GM18909 (cell line): Measurements from ENCODE around the gene KLHDC7B.
"Not testable (repeated sequence)": the region's sequence is repeated elsewhere in the genome, so short reads cannot be mapped to it uniquely, and the experiment has no call there.

ENCODE experiments used
- ATAC-seq: cut with Tn5 transposase; IDR thresholded peaks from one replicate; pipeline ENCODE4 v1.9.1; 2021; ENCODE audit warnings: mild to moderate bottlenecking; ENCODE audit not compliant: unreplicated experiment, poor library complexity

The KLHDC7B gene

DNA sequence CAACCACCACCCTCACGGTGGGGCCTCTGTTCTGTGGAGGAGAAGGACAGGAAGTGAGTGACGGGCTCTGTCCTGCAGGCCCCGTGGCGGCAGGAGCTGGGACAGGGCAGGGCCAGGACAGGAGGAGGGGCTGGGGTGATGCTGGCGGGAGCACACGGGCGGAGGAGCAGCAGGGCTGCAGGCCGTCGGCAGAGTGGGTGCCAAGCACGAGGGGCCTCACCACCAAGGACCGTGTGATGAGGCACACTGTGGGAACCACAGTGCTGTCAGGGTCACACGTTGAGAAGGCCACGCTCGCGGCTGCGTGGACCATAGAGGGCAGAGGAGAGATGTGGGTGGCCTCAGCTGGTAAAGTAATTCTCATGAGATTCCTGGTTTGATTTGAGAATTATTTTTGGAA is 28.8 kb upstream of the KLHDC7B start:
- no peak for ATAC-seq

GRCh38 chr22:50517495-50518260 is 28.0 kb upstream of the KLHDC7B start:
- no peak for ATAC-seq

DNA sequence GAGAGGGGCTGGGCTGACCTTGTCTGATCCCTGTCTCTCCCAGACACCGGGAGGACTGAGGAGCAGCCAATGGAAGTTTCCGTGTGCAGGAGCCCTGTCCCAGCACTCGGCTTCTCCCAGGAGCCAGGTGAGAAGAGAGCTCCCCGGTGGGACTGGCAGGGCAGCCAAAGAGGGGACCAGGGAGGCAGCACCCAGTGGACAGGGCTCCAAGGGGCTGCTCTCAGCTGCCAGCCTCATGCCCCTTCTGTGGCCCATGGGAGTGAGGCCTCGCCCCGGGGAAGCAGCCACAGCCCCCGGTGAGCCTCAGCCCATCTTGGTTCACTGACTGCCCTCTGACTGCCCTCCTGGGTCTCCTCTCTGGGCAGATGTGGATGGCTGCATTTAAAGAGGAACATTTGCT is 27.1 kb upstream of the KLHDC7B start:
- ATAC-seq = no peak

DNA sequence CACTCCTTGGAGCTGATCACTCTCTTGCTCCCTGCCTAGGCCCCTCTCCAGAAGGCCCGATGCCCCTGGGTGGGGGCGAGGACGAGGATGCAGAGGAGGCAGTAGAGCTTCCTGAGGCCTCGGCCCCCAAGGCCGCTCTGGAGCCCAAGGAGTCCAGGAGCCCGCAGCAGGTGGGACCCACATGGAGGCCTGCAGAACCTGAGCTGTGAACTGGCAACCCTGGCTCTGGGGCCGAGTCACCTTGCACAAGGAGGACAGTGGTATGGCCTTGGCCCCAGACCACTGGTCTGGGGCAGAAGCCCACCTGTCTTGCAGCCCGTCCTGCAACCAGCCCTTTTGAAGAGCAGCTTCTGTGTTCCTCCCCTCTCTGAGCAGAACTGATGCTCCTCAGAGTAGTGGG is 26.5 kb upstream of the KLHDC7B start:
- ATAC-seq = no peak

- ATAC-seq = not testable (repeated sequence)
Measured at GRCh38 chr22:50520184-50520583, 25.5 kb upstream of the KLHDC7B start.

GRCh38 chr22:50520826-50521453 is 24.8 kb upstream of the KLHDC7B start:
- ATAC-seq = no peak

DNA sequence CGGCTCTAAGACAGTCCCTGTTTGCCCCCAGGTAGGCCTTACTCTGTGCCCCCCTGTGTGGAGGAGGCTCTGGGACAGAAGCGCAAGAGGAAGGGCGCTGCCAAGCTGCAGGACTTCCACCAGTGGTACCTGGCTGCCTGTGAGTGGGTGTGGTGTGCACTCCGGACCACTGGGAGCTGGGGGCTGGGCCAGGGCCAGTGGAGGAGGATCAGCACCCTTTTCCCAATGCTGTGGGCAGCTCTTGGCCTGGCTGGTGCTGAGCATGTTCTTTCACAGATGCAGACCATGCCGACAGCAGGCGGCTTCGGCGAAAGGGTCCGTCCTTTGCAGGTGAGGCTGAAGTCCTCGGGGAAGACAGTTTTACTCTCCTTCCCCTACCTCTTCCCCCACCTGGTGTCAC is 24.0 kb upstream of the KLHDC7B start:
- no peak for ATAC-seq

- no peak for ATAC-seq
Measured at GRCh38 chr22:50522208-50522805, 23.4 kb upstream of the KLHDC7B start.

DNA sequence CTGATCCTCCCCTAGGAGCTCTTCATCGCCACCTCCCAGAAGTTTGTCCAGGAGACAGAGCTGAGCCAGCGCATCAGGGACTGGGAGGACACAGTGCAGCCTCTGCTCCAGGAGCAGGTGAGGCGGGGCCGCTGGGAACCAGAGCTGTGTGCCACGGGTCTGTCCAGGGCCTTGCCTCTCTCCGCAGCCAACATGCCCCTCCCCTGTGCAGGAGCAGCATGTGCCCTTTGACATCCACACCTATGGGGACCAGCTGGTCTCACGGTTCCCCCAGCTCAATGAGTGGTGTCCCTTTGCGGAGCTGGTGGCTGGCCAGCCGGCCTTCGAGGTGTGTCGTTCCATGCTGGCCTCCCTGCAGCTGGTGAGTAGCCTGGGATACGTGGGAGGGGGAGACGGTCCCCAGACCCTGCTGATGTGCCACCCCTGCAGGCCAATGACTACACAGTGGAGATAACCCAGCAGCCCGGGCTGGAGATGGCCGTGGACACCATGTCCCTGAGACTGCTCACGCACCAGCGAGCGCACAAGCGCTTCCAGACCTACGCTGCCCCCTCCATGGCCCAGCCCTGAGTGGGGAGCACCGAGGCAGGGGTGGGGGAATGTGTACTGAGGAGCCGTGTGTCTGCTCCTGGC is 22.8 kb upstream of the KLHDC7B start:
- no peak for ATAC-seq

- no peak for ATAC-seq
Measured at GRCh38 chr22:50523458-50523805, 22.3 kb upstream of the KLHDC7B start.

GRCh38 chr22:50523806-50524675 is 21.7 kb upstream of the KLHDC7B start:
- no peak for ATAC-seq

DNA sequence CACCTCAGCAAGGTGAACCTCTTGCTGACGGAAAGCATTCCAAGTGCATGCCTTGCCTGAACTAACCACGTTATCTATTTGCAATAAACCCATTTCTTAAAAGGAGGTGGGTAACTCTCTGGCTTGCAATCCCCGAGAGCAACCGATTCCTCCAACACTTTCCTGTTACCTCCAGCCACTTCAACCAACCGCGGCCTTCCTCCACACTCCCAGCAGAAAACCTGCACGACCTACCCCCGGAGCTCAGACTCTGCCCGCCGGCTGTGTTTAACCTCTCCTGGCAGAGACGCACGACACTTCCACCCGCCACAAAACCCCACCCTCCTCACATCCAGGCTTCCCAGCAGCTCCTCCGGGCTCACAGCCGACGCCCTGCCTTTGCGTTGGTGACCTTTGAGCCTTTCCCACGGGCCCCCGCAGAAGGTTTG is 21.0 kb upstream of the KLHDC7B start:
- no peak for ATAC-seq

DNA sequence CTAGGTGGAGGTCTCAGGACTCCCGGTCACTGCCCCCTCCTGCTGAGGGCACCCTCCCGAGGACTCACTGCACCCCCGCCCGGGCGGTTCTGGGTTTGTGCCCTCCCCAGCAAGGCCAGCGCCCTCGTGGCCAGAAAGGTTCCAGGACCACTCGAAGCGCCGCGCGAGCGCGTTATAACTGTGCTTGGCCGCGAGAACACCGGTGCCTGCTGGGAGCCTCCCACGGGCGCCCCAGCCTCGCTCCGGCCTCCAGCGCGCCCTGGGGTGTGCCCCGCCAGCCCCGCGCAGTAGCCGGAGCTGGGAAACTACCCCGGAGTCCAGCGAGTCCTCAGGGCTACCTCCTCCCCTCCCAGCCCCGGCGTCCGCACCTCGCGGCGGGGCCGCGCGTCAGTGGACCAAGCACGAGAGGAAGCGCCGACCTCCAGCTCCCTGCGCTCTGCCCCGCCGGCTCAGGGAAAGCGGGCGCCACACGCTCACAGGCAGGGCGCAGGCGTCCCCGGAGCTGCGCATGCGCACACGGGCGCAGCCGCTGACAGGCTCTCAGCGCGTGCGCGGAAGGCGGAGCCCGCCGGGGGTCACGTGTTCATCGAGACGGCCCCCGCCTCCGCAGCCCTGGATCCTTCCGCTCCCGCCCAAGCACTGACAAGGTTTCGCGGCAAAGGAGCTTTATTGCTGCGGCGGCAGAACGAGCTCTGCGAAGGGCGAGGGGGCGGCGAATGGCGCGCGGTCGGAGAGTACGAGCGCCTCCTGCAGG is 20.4 kb upstream of the KLHDC7B start, which contains the start of gene SCO2:
TSS of gene SCO2 (minus strand) at position 495 of the 754 bp plus-strand sequence. CDS start 1,187 bp downstream, outside the sequence.
- ATAC-seq = peak; percentile 47

DNA sequence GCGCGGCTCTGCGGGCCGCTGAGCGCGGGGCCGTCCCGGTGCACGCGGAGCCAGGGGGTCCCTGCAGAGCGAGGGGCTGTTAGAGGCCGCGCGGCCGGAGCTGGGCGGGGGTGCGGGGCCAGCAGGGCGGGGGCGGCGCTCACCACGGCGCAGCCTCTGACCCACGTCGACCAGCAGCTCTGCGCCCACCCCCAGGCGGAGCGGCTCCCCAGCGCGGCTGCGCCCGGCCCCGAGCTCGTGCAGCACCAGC is 19.9 kb upstream of the KLHDC7B start:
- ATAC-seq = peak; percentile 23

DNA sequence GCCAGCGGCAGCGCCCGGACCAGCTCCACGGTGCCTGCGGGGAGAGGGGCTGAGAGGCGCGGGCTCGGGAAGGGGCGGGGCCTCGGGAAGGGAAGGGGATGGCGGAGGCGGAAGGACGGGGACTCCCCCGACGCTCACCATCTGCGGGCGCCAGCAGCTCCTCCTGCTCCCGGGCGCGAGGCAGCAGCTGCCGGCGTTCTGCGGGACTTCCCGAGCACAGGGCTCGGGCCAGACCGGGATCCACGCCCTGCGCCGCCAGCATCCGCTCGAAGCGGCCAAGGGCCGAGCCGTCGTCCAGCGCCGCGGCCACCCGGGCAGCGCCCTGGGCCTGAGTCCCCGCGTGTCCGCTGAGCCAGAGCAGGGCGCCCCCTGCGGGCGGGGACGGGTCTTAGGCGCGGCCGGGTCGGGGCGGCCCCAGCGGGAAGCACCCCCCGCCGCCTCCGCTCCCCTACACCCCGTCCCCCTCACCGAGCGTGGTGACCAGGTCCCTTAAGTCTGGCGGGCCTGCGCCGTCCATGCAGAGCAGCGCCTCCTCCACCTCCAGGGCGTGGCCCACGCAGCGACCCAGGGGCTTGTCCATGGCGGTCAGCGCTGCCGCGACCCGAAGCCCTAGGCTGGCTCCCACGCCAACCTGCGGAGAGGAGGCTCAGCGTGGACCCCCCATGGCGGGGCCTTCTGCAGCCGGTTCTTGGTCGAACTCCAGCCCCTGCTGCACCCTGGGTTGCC is 19.4 kb upstream of the KLHDC7B start:
- peak; percentile 27 for ATAC-seq

- ATAC-seq = no peak
Measured at GRCh38 chr22:50526834-50527801, 18.6 kb upstream of the KLHDC7B start.

DNA sequence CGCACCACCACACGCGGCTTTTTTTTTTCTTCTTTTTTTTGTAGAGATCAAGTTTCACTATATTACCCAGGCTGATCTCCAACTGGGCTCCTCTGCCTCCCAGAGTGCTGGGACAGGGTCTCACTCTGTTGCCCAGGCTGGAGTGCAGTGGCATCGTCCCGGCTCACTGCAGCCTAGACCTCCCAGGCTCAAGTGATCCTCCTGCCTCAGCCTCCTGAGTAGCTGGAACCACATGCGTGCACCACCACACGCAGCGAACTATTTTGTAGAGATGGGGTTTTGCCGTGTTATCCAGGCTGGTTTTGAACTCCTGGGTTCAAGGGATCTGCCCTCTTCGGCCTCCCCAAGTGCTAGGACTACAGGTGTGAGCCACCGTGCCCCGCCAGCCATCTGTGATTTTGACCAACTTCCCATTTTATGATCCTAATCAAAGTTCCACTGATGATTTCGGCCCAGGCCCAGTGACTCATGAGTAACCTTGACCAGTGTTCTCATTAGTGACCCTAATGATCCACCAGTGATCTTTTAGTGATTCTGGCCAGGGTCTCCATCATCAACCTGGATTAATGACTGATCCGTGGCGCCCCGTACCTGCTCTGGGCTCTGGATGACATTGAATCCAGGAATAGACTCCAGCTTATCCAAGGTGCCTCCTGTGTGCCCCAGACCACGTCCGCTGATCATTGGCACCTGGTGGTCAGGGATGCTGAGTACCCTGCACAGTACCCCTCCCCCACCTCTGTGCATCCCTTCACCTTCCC is 17.6 kb upstream of the KLHDC7B start:
- ATAC-seq = no peak
